ENCODE data around the gene CDT1.

DNA sequence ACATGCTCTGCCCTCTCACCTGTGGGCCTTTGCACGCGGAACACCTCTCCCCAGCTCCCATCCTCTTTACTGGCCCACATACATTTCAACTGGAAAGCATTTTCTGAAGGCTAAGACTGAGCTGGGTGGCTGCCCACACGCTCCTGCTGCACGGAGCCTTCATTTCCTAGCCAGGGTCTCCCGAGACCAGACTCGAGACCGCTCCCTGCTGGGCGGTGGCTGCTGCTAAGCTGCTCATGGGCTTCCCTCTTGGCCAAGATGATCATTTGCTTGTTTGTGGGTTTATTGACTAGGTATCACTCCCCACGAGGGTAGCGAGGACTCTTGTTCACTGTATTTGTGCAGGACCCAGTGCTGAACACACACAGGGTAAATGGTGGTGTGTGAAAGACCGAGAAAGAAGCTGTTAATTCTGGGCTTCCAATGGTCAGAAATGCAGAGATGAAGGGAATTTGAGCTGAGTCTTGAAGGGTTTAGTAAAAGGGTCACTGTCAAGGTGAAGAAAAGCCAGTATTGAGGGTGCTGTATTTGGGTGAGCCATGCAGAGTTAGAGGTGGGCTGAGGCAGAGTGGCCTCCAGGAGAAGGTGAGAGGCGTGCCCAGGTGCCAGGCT is 54.2 kb downstream of the CDT1 start:
- TF ChIP-seq POLR2AphosphoS5 (IDR thresholded peaks at IDR 0.05) (no peak), POLR2A (IDR thresholded peaks at IDR 0.05) (no peak)
